HG03097 (cell line): ENCODE measurements around the gene SOCS1.
"Not testable (repeated sequence)": the region's sequence is repeated elsewhere in the genome, so short reads cannot be mapped to it uniquely, and the experiment has no call there.

Experiments
- ATAC-seq: cut with Tn5 transposase; IDR thresholded peaks from one replicate; pipeline ENCODE4 v1.9.1; 2021; ENCODE audit not compliant: unreplicated experiment, low FRiP score

SOCS1 gene

GRCh38 chr16:11255737-11256660 lies at the start of gene SOCS1:
Gene SOCS1, minus strand, starts transcription at chr16:11256204. Its CDS starts 726 bp downstream, at chr16:11255478.
- peak; percentile 52 for ATAC-seq

GRCh38 chr16:11303405-11304138 lies 47.6 kb upstream of the SOCS1 start:
- no peak for ATAC-seq

- no peak for ATAC-seq
These were observed 47.0 kb upstream of the SOCS1 start for GRCh38 chr16:11302977-11303376.

- ATAC-seq: no peak
These were observed 45.9 kb upstream of the SOCS1 start for GRCh38 chr16:11301645-11302501.

- no peak for ATAC-seq
These were observed 44.5 kb upstream of the SOCS1 start for GRCh38 chr16:11300560-11300892.

- ATAC-seq: no peak
These were observed 44.0 kb upstream of the SOCS1 start for GRCh38 chr16:11299865-11300559.

- ATAC-seq: not testable (repeated sequence)
These were observed 43.0 kb upstream of the SOCS1 start for GRCh38 chr16:11298950-11299547.

- ATAC-seq: peak; percentile 4
These were observed 42.3 kb upstream of the SOCS1 start for GRCh38 chr16:11298143-11298900.

- peak; percentile 77 for ATAC-seq
These were observed 41.6 kb upstream of the SOCS1 start for GRCh38 chr16:11297492-11298142.

- ATAC-seq: peak; percentile 8
These were observed 40.9 kb upstream of the SOCS1 start for GRCh38 chr16:11296706-11297491.

- no peak for ATAC-seq
These were observed 40.3 kb upstream of the SOCS1 start for GRCh38 chr16:11296351-11296705.

- no peak for ATAC-seq
These were observed 39.7 kb upstream of the SOCS1 start for GRCh38 chr16:11295672-11296071.

- ATAC-seq: no peak
These were observed 36.2 kb upstream of the SOCS1 start for GRCh38 chr16:11292076-11292748.

GRCh38 chr16:11291091-11291703 lies 35.2 kb upstream of the SOCS1 start:
- ATAC-seq: no peak

GRCh38 chr16:11290102-11290893 lies 34.3 kb upstream of the SOCS1 start:
- ATAC-seq: no peak

- not testable (repeated sequence) for ATAC-seq
These were observed 33.7 kb upstream of the SOCS1 start for GRCh38 chr16:11289696-11290095.
